Subcutaneous preadipocyte (primary cell): ENCODE results near the gene FHL3. TPM values are rescaled to one million over a fixed set of nuclear protein-coding genes. Genes with fewer than 3 reads are reported as not detected.

Source experiments
- small RNA-seq: library from RNA; depleted of rRNA; stranded (forward); fragments of <200 nt; gene quantifications from one replicate; pipeline ENCODE3, GENCODE V24; 2012
- total RNA-seq: library from RNA; depleted of rRNA; stranded (reverse); fragments of >200 nt; gene quantifications from 2 replicates; pipeline ENCODE4 v1.2.3, GENCODE V29; 2012

The FHL3 gene
- total RNA-seq: 19.8 and 22.7 TPM in 2 replicates

GRCh38 chr1:38005195-38006007 lies at the start of gene FHL3:
FHL3 (minus strand) TSS chr1:38005514; CDS start chr1:37999412, 6,102 bp downstream.

DNA sequence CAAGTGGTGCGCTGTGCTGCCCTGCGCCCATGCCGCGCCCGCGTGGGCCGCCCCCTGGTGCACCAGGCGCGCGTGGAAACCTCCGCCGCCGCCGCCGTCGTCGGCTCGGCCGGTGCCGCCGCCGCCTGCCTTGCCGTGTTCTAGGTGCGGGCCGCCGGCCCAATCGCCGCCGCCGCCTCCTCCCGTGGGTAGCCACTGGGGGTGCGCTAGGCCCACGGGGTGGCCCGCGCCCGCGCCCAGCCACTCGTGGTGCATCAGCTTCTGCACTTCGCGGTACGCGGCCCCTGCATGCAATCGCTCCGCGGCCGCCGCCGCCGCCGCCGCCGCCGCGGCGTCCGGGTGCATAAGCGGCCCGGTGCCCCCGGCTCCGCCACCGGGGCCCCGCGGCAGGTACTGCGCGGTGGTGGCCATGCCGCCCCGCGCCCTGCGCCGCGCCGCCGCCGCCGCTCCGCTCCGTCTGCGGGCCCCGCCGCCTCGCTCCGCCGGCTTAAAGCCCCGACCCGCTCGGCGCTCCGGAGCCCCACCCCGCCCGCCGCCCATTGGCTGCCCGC lies 41.1 kb upstream of the FHL3 start, which contains the start of gene POU3F1:
POU3F1 (minus strand) TSS at position 461 of the 551 bp plus-strand sequence; CDS start at position 411, 50 bp downstream.

DNA sequence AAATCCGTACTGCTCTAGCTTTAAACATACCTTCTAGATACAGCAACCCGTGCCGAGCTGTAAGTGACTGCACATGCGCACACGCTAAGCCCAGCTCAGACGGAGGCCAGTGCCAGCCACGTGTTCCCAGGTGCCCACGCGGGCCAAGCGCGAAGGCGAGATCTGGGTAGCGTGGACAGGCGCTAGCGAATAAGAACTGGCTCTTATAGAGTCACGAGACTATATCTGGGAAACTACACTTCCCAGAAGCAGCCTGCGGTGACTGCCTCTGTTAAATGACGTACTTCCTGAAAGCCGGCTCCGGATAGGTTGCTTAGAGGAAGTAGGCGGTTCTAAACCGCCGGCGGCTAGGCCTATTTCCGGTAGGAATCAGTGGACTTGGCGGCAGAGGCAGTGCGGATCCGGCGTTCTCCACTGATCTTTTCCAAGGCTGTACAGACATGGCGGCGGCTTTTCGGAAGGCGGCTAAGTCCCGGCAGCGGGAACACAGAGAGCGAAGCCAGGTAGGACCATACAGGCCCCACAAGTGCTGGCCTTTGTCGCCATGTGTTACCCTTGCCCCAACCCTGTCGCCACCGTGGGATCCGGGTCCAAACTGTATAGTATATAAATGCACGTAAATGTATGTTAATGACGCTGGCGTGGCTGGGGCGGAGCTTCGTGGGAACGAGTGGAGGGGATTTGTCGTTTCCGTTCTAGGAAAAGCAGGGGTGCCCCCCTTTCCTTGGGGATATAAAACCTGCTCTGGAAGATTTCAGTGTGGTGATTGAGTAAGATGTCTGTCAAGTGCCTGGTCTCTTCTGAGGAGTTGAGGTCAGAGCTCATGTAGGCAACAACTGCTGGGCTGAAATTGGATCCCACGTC lies 7.3 kb upstream of the FHL3 start, which contains the start of gene UTP11:
UTP11 (plus strand) TSS at position 372 of the 864 bp plus-strand sequence; CDS start at position 441, 69 bp downstream.

Small RNAs within 50 kb of the gene (small RNA-seq; reads per million reads assigned to genes)
- gene RF00017: not detected
- gene RNU6-510P: not detected

Other genes with a start within 250 kb of the FHL3 start
- gene EPHA10, start 240.4 kb downstream of the FHL3 start, total RNA-seq: not detected in 2 replicates
- gene MANEAL, start 211.7 kb downstream of the FHL3 start, total RNA-seq: 0.73 and 0.78 TPM in 2 replicates
- gene C1orf122, start 197.7 kb downstream of the FHL3 start, total RNA-seq: 7.2 and 8.1 TPM in 2 replicates
- 8.8 and 12.1 TPM in 2 replicates for gene YRDC, start 197.3 kb downstream of the FHL3 start, total RNA-seq
- 3.3 and 4.1 TPM in 2 replicates for gene MTF1, start 145.9 kb downstream of the FHL3 start, total RNA-seq
- 22.8 and 34.8 TPM in 2 replicates for gene INPP5B, start 58.5 kb downstream of the FHL3 start, total RNA-seq
- gene SF3A3, start 15.5 kb downstream of the FHL3 start, total RNA-seq: 81.9 and 102 TPM in 2 replicates
- gene UTP11, start 7.2 kb upstream of the FHL3 start, total RNA-seq: 45.6 and 52.4 TPM in 2 replicates
- gene POU3F1, start 41.3 kb upstream of the FHL3 start, total RNA-seq: under 0.01 TPM in 1 of 2 replicates, not detected in the other